Measurements from ENCODE around the gene ALG5. TPM values are rescaled to one million over a fixed set of nuclear protein-coding genes. Genes with fewer than 3 reads are reported as not detected.

The ALG5 gene
- total RNA-seq, 1 donor from 2014 or later, result 49.8 TPM

DNA sequence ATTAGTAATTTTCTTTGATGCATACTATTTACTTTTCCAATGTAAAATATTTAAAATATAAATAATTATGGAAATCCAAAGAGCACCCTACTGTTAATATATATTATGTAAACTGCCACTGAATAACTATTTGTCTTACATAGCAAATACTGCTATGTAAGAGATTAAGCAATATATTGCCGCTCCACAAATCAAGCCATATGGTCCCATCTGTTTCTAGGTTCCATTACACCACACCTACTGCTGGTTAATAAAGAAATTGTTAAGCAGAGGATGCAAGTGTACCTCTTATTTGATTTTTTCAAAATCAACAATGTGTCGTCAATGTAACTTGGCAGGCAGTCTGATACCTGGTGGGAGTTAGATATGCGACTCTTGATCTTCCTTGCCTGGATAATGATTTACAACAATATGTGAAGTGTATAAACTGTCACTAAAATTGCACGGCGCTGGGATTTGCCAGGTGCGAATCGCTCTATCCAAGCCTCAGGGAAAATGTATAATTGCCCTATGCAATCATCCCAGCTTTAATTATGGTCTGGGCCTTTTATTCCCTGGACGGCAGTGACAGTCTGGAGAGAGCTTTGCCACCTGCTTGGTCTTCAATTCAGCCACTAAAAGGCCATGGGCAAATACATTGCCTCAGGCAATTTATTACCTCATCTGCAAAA is 95.1 kb downstream of the ALG5 start:
- intact Hi-C loops (cut with micrococcal nuclease), result no loop called here
- Mint-ChIP-seq H3K27me3 (ENCODE audit: low read depth) (peaks cover 20% of the 10 kb centered on the region), H3K4me3 (ENCODE audit: low read depth) (no peak overlapping the region), H3K27ac (no peak overlapping the region), H3K9me3 (no peaks in the 10 kb centered on the region), H3K36me3 (ENCODE audit: low read depth) (no peaks in the 10 kb centered on the region), H3K4me1 (ENCODE audit: low read depth) (no peaks in the 10 kb centered on the region)
- no peak for DNase-seq (ENCODE audit: low spot score)

Other genes with a start within 250 kb of the ALG5 start
- 10.6 and 13.5 TPM in 2 replicates for gene RFXAP, start 180.1 kb downstream of the ALG5 start, total RNA-seq
- not detected in 2 replicates for gene SMAD9, start 79.1 kb downstream of the ALG5 start, total RNA-seq
- 117 and 126 TPM in 2 replicates for gene EXOSC8, start 1.4 kb upstream of the ALG5 start, total RNA-seq
- gene SUPT20H, start 60.3 kb upstream of the ALG5 start, total RNA-seq, result 75.8 and 77.8 TPM in 2 replicates
- not detected in 2 replicates for gene CSNK1A1L, start 106.3 kb upstream of the ALG5 start, total RNA-seq

Measured in activated T-helper 2 cell treated with anti-CD3 and anti-CD28 coated beads, Interferon-gamma antibody, Interleukin-2, Interleukin-4, amounts not matched to agents 10 μg/mL and 5 μg/mL and 100 μg/mL, durations not matched to agents 14 hours and 24 hours and 36 hours (primary cell).